Measurements from ENCODE around the gene SLC44A3.

- TF ChIP-seq CEBPB (IDR thresholded peaks at IDR 0.05): no peak
- TF ChIP-seq REST (IDR thresholded peaks at IDR 0.05; ENCODE audit: low read depth): no peak
These were observed 114.9 kb downstream of the SLC44A3 start for GRCh38 chr1:94935034-94935433.

Measured in Ishikawa (cell line).